Measurements from ENCODE around the gene MCM10. TPM values are rescaled to one million over a fixed set of nuclear protein-coding genes. Genes with fewer than 3 reads are reported as not detected.
"Not testable (repeated sequence)": the region's sequence is repeated elsewhere in the genome, so short reads cannot be mapped to it uniquely, and the experiment has no call there.

The MCM10 gene
- total and polyA plus RNA-seq, 2 of the 4 experiments (the other 2 are of a cell fraction) = 5.4 to 11.8 TPM

- H3K23ac ChIP-seq (ENCODE audit: low read depth, low read length); H3K4me1 ChIP-seq (ENCODE audit: control insufficient read depth, insufficient read depth, low read length); H3K27ac ChIP-seq (ENCODE audit: insufficient read depth, low read length); H4K8ac ChIP-seq (ENCODE audit: low read depth in 2 of 2, low read length in 2 of 2); H2AFZ ChIP-seq (replicated peaks; ENCODE audit: low read length, poor library complexity); BruUV-seq (replicated peaks); H3K79me1 ChIP-seq (ENCODE audit: low read depth in 1 of 2, low read length in 2 of 2); H2AK9ac ChIP-seq (replicated peaks; ENCODE audit: low read depth, low read length, poor library complexity); H3K9me1 ChIP-seq (ENCODE audit: insufficient read depth, low read length); H3K9ac ChIP-seq (ENCODE audit: low read depth, low read length); H2AK5ac ChIP-seq (ENCODE audit: low read depth, low read length); ATAC-seq (ENCODE audit: low read depth); H3K56ac ChIP-seq (ENCODE audit: extremely low read depth, insufficient read depth, low read length); H3K18ac ChIP-seq (ENCODE audit: low read depth, low read length); dilution Hi-C loops (cut with HindIII; ENCODE audit: low sequenced_read_pairs, unreplicated experiment); H2BK120ac ChIP-seq (ENCODE audit: low read depth, low read length); DNase-seq; H3K4me2 ChIP-seq (ENCODE audit: low read depth, low read length); H4K91ac ChIP-seq (ENCODE audit: insufficient read depth, low read depth, low read length); H3K14ac ChIP-seq (replicated peaks; ENCODE audit: low read depth, low read length); H3K4me3 ChIP-seq (ENCODE audit: insufficient read depth, low read depth, low read length); H3K4ac ChIP-seq (ENCODE audit: low read depth, low read length); in situ Hi-C loops (cut with MboI; ENCODE audit: low sequenced_read_pairs); H3K9me3 ChIP-seq (ENCODE audit: control insufficient read depth, insufficient read depth, low read length); POLR2A ChIA-PET (ENCODE audit: unreplicated experiment); CTCF ChIA-PET; H4K5ac ChIP-seq (ENCODE audit: low read depth, low read length); H3K36me3 ChIP-seq (ENCODE audit: control insufficient read depth, insufficient read depth, low read length); H2BK5ac ChIP-seq (ENCODE audit: low read depth, low read length, poor library complexity, severe bottlenecking); H2BK20ac ChIP-seq (ENCODE audit: low read depth, low read length); H2BK15ac ChIP-seq (ENCODE audit: low read depth, low read length); H4K20me1 ChIP-seq (ENCODE audit: insufficient read depth, low read length); intact Hi-C loops (cut with micrococcal nuclease); H3K27me3 ChIP-seq (ENCODE audit: control insufficient read depth, insufficient read depth, low read length): not testable (repeated sequence)
- no CpG with 5 or more reads among the region's 4 CpGs for WGBS, 2 experiments (ENCODE audit: extremely low coverage in 2 of 2, insufficient read length in 1 of 2)
Measured at GRCh38 chr10:13155860-13156259, 5.5 kb upstream of the MCM10 start.

Data from IMR-90 (cell line).